WI38 (cell line): ENCODE measurements around the gene ZNF12.

Source experiments
- H3K4me3 ChIP-seq: 2 replicates; pipeline ENCODE4 v1.5.1; 2011; ENCODE audit warnings: low read depth, mild to moderate bottlenecking, control low read depth, low read length
- TF ChIP-seq, protein P1 (sequence below): IDR thresholded peaks from 2 replicates; pipeline ENCODE4 v1.5.1; 2012; ENCODE audit warnings: low read depth, mild to moderate bottlenecking, control low read depth, low read length

Gene ZNF12

GRCh38 chr7:6648066-6648814 lies 58.5 kb downstream of the ZNF12 start:
- TF ChIP-seq, protein P1, sequence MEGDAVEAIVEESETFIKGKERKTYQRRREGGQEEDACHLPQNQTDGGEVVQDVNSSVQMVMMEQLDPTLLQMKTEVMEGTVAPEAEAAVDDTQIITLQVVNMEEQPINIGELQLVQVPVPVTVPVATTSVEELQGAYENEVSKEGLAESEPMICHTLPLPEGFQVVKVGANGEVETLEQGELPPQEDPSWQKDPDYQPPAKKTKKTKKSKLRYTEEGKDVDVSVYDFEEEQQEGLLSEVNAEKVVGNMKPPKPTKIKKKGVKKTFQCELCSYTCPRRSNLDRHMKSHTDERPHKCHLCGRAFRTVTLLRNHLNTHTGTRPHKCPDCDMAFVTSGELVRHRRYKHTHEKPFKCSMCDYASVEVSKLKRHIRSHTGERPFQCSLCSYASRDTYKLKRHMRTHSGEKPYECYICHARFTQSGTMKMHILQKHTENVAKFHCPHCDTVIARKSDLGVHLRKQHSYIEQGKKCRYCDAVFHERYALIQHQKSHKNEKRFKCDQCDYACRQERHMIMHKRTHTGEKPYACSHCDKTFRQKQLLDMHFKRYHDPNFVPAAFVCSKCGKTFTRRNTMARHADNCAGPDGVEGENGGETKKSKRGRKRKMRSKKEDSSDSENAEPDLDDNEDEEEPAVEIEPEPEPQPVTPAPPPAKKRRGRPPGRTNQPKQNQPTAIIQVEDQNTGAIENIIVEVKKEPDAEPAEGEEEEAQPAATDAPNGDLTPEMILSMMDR, result no peak
- H3K4me3 ChIP-seq, result no peak overlapping the region

- TF ChIP-seq, protein P1, result no peak
- H3K4me3 ChIP-seq, result no peak overlapping the region
Measured at GRCh38 chr7:6647541-6647940, 59.2 kb downstream of the ZNF12 start.

DNA sequence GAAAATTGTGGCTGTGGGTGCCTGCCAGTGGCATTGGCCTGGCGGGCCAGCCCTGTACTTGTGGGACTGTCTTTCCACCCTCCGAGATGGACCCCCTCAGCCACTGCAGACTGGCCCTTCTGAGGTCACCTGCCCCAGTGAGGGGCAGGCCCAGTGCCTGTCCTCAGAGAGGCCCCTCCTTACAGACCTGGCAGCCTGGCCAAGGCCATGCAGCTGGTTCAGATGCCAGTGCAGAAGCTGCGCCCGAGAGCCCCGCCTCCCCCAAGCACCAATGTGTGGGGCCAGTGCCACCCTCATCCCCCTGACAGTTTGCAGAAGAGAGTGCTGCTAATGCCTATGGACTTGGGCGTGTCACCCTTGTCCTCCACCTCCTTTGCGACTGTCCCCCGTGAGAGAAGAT lies 59.7 kb downstream of the ZNF12 start:
- H3K4me3 ChIP-seq, result no peak overlapping the region
- TF ChIP-seq, protein P1, result no peak

GRCh38 chr7:6646465-6646864 lies 60.3 kb downstream of the ZNF12 start:
- TF ChIP-seq, protein P1, result no peak
- no peak overlapping the region for H3K4me3 ChIP-seq

- H3K4me3 ChIP-seq, result no peak overlapping the region
- TF ChIP-seq, protein P1, result no peak
Measured at GRCh38 chr7:6644728-6645127, 62.0 kb downstream of the ZNF12 start.

DNA sequence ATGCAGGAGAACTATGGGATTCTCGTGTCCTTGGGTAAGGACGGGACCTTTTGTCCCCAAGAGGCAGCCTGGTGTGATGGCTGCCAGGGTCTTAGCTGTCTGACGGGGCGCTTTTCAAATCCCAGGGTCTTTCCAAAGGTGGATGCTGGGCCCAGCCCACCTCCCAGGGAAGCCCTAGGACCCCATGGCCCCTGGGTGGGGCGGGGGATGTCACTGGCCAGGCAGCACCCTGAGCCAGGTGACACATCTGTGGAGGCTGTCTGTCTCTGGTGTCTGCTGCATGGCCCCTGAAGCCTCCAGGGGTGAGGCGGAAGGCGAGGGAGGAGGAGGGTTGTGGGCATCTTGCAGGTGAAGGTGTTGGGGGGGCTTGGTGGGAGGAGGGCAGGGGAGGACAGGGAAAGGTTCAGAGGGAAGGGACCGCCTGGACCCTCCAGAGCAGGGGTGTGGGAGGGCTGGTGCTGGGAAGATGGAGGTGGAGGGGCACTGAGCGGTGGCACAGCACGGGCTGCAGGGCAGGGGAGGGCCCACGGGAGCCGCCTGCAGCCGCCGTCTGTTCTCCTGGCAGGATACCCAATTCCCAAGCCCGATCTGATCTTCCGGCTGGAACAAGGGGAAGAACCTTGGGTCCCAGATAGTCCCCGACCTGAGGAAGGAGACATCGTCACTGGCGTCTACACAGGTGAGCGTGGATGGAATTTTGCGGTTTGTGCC lies 62.7 kb downstream of the ZNF12 start:
- TF ChIP-seq, protein P1, result no peak
- no peak overlapping the region for H3K4me3 ChIP-seq
